Stimulated activated CD8-positive, alpha-beta memory T cell treated with anti-CD3 and anti-CD28 coated beads, Interleukin-15, amount 100 ng/mL, for 1 hour (primary cell): Measurements from ENCODE around the gene DCTN3.

ENCODE experiments used
- DNase-seq: peaks from one replicate; pipeline ENCODE4 v3.0.0-alpha.2; 2020; ENCODE audit warnings: low read depth

Gene DCTN3

GRCh38 chr9:34623374-34624235 is 3.3 kb upstream of the DCTN3 start:
- no peak for DNase-seq

- no peak for DNase-seq
These were observed 5.2 kb downstream of the DCTN3 start for GRCh38 chr9:34615132-34615531.

GRCh38 chr9:34612788-34613390 is 7.4 kb downstream of the DCTN3 start:
- DNase-seq = peak; percentile 51

GRCh38 chr9:34611811-34612787 is 8.2 kb downstream of the DCTN3 start, which contains the start of gene RPP25L:
Gene RPP25L, minus strand, starts transcription at chr9:34612097. Its CDS starts 801 bp downstream, at chr9:34611296.
- DNase-seq = peak; percentile 70

- no peak for DNase-seq
These were observed 9.0 kb downstream of the DCTN3 start for GRCh38 chr9:34611251-34611810.

GRCh38 chr9:34610434-34611206 is 9.7 kb downstream of the DCTN3 start:
- DNase-seq = no peak

GRCh38 chr9:34607331-34607730 is 13.0 kb downstream of the DCTN3 start:
- DNase-seq = no peak

- DNase-seq = no peak
These were observed 13.4 kb downstream of the DCTN3 start for GRCh38 chr9:34606905-34607304.

- DNase-seq = no peak
These were observed 14.1 kb downstream of the DCTN3 start for GRCh38 chr9:34606190-34606589.

GRCh38 chr9:34603610-34604231 is 16.6 kb downstream of the DCTN3 start:
- peak; percentile 75 for DNase-seq

GRCh38 chr9:34601937-34602573 is 18.2 kb downstream of the DCTN3 start:
- no peak for DNase-seq

- DNase-seq = no peak
These were observed 19.4 kb downstream of the DCTN3 start for GRCh38 chr9:34600908-34601307.

GRCh38 chr9:34599546-34599945 is 20.7 kb downstream of the DCTN3 start:
- no peak for DNase-seq

- DNase-seq = no peak
These were observed 26.1 kb downstream of the DCTN3 start for GRCh38 chr9:34594177-34594576.

GRCh38 chr9:34592895-34593601 is 27.2 kb downstream of the DCTN3 start:
- no peak for DNase-seq

GRCh38 chr9:34591917-34592866 is 28.1 kb downstream of the DCTN3 start:
- no peak for DNase-seq

- peak; percentile 68 for DNase-seq
These were observed 28.9 kb downstream of the DCTN3 start for GRCh38 chr9:34591248-34591916.
